Mesothelial cell of epicardium (in vitro differentiated cells): ENCODE measurements around the gene LRRC28. TPM values are rescaled to one million over a fixed set of nuclear protein-coding genes. Genes with fewer than 3 reads are reported as not detected.
A peak's percentile ranks its signal among the peaks of the same experiment; 100 is the strongest.

ENCODE experiments used
- DNase-seq, 2 experiments: peaks; one replicate each; pipeline ENCODE4 v3.0.0; 2021; ENCODE audit warnings: low spot score in 2 of 2; ENCODE audit not compliant: unreplicated experiment in 2 of 2
- H3K27ac Mint-ChIP-seq: 2 replicates; pipeline ENCODE4 v1.8.0; 2021; ENCODE audit warnings: mixed read lengths
- H3K27me3 Mint-ChIP-seq: 2 replicates; pipeline ENCODE4 v1.8.0; 2021; ENCODE audit warnings: low read depth, mixed read lengths
- H3K36me3 Mint-ChIP-seq: 2 replicates; pipeline ENCODE4 v1.8.0; 2021; ENCODE audit warnings: mixed read lengths
- H3K4me1 Mint-ChIP-seq: 2 replicates; pipeline ENCODE4 v1.8.0; 2021; ENCODE audit warnings: mixed read lengths
- H3K4me3 Mint-ChIP-seq: 2 replicates; pipeline ENCODE4 v1.8.0; 2021; ENCODE audit warnings: mild to moderate bottlenecking, moderate library complexity, mixed read lengths
- H3K9me3 Mint-ChIP-seq: 2 replicates; pipeline ENCODE4 v1.8.0; 2021; ENCODE audit warnings: mixed read lengths
- total RNA-seq: library from RNA; stranded (reverse); gene quantifications from 3 replicates; pipeline ENCODE4 v1.2.1, GENCODE V29; 2021
- TF ChIP-seq, protein P1 (sequence below): fragments of 200-600 bp; sonication (generic); IDR thresholded peaks from one replicate; pipeline ENCODE4 v1.5.0; 2021; ENCODE audit warnings: antibody characterized with exemption; ENCODE audit not compliant: unreplicated experiment

The LRRC28 gene
- total RNA-seq, 1 donor from 2014 or later = 29.3 TPM

DNA sequence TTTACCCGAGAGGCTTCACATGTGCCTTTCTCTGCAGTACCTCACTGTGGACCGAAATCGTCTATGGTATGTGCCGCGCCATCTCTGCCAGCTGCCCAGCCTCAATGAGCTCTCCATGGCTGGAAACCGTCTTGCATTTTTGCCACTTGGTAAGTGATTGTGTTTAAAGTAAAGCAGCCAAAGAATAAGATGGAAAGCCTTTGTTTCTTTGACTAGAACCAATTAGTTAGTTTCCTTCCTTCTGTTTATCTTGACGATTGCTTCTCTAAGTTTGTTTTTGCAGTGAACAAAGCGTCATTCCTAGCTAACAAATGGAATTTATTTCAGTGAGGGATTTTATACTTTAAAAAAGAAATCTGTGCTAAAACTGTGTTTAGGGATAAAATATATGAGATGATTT is 82.7 kb downstream of the LRRC28 start:
- no peaks in the 10 kb centered on the region for H3K27me3 Mint-ChIP-seq
- H3K9me3 Mint-ChIP-seq = no peaks in the 10 kb centered on the region
- peaks cover 5% of the 10 kb centered on the region for H3K4me1 Mint-ChIP-seq
- peaks cover 4% of the 10 kb centered on the region for H3K36me3 Mint-ChIP-seq
- no peak for DNase-seq
- no peak overlapping the region for H3K4me3 Mint-ChIP-seq
- TF ChIP-seq, protein P1, sequence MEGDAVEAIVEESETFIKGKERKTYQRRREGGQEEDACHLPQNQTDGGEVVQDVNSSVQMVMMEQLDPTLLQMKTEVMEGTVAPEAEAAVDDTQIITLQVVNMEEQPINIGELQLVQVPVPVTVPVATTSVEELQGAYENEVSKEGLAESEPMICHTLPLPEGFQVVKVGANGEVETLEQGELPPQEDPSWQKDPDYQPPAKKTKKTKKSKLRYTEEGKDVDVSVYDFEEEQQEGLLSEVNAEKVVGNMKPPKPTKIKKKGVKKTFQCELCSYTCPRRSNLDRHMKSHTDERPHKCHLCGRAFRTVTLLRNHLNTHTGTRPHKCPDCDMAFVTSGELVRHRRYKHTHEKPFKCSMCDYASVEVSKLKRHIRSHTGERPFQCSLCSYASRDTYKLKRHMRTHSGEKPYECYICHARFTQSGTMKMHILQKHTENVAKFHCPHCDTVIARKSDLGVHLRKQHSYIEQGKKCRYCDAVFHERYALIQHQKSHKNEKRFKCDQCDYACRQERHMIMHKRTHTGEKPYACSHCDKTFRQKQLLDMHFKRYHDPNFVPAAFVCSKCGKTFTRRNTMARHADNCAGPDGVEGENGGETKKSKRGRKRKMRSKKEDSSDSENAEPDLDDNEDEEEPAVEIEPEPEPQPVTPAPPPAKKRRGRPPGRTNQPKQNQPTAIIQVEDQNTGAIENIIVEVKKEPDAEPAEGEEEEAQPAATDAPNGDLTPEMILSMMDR = no peak
- no peak overlapping the region for H3K27ac Mint-ChIP-seq

DNA sequence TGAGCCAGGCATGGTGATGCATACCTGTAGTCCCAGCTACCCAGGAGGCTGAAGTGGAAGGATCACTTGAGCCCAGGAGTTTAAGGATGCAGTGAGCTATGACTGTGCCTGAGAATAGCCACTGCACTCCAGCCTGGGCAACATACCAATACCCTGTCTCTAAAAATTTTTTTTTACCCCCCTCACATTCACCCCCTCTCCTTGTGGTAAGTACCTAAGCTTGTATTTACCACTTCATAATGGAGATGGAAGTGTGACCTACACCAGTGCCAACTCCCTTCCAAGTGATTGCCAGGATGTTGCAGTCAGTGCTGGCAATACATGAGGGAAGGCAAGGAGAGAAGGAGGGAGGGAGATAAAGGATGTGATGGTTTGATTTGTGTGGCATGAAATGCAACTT is 84.2 kb downstream of the LRRC28 start:
- DNase-seq = no peak
- TF ChIP-seq, protein P1 = no peak
- no peaks in the 10 kb centered on the region for H3K27me3 Mint-ChIP-seq
- H3K4me3 Mint-ChIP-seq = no peak overlapping the region
- no peak overlapping the region for H3K27ac Mint-ChIP-seq
- peaks cover 4% of the 10 kb centered on the region for H3K36me3 Mint-ChIP-seq
- peaks cover 7% of the 10 kb centered on the region for H3K4me1 Mint-ChIP-seq
- H3K9me3 Mint-ChIP-seq = no peaks in the 10 kb centered on the region

DNA sequence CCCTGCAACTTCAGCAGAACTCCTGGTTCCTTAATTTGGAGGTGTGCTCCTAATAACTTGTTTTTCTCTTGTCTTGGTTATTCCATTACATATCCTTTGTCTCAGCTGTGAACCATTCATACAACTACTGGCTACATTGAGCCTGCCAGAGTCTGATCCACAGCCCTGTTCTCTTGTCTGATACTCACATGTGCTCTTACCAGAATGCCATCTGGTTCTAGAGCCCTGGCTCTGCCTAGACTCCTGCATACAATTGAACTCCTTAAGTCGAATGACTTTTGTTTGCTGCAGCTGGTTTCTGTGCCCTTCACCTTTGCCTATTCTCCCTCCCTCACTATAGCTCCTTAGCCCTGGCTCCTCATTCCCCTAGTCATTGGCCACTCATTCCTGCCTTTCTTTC is 85.5 kb downstream of the LRRC28 start:
- no peak overlapping the region for H3K27ac Mint-ChIP-seq
- TF ChIP-seq, protein P1 = no peak

DNA sequence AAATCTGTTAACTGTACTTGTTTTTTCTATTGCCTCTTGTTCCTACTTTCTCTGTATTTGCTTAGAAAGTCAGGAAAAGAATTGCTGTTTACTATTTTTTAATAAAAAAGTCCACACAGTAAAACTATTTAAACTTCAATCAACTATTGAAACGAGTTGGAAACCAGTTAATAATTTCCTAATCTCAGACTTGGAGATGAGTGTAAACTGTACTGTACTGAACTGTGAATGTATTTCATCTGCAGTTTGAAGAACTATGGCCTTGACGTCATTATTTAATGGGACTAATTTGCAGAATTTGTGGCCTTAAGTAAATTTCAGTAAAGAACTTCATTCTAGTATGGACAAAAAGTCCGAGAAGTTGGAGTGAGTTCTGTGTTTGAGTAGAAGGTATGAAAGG is 89.1 kb downstream of the LRRC28 start:
- H3K4me3 Mint-ChIP-seq = no peak overlapping the region
- TF ChIP-seq, protein P1 = no peak
- H3K9me3 Mint-ChIP-seq = no peaks in the 10 kb centered on the region
- no peak for DNase-seq
- H3K4me1 Mint-ChIP-seq = peaks cover 33% of the 10 kb centered on the region
- H3K27ac Mint-ChIP-seq = peak overlapping the region; percentile 70
- no peaks in the 10 kb centered on the region for H3K27me3 Mint-ChIP-seq
- H3K36me3 Mint-ChIP-seq = peaks cover 4% of the 10 kb centered on the region

More for the DNA sequence above, 85.5 kb downstream of the LRRC28 start:
- H3K36me3 Mint-ChIP-seq = peaks cover 4% of the 10 kb centered on the region
- H3K4me1 Mint-ChIP-seq = peaks cover 16% of the 10 kb centered on the region
- DNase-seq = no peak
- H3K9me3 Mint-ChIP-seq = no peaks in the 10 kb centered on the region
- H3K4me3 Mint-ChIP-seq = no peak overlapping the region
- H3K27me3 Mint-ChIP-seq = no peaks in the 10 kb centered on the region

DNA sequence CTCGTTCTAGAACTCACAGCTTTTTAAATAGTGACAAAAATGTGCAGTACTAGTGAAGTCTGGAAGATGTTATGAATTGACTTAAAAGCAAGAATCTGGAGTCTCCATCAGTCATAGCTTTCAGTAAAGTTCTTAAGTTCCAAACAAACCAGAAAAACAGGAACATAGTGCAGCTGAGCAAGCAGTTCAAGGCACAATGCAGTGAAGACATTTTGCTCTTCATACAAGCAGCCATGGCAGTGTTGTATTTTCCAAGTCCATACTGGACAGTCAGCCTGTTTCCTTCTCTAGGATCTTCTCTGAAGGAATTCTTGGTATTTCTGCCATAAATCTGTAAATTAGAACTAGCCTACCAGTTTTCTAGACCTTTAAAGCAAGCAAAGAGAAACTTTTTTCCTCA is 90.5 kb downstream of the LRRC28 start:
- no peaks in the 10 kb centered on the region for H3K27me3 Mint-ChIP-seq
- peaks cover 33% of the 10 kb centered on the region for H3K4me1 Mint-ChIP-seq
- TF ChIP-seq, protein P1 = no peak
- H3K4me3 Mint-ChIP-seq = no peak overlapping the region
- H3K9me3 Mint-ChIP-seq = no peaks in the 10 kb centered on the region
- peaks cover 2% of the 10 kb centered on the region for H3K36me3 Mint-ChIP-seq
- DNase-seq = no peak
- peak overlapping the region; percentile 74 for H3K27ac Mint-ChIP-seq

DNA sequence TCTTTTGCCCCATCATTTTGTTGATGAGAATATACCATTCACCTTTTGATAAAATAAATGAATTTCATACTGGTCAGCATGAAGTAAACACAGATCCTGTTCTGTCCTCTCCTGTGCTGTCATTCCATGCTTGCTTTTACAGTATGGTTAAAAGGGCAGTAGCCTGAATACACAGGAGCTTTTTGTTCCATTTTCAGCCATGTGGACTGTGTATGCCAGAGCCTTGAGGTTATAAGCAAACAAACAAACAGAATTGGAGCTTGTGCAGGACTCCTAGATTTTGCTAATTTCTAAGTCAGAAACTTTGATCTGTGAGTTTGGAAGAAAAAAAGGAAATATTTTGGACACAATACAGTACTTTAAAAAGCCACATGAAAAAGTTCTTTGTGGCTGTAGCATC is 91.9 kb downstream of the LRRC28 start:
- TF ChIP-seq, protein P1 = no peak
- peaks cover 6% of the 10 kb centered on the region for H3K9me3 Mint-ChIP-seq
- H3K4me1 Mint-ChIP-seq = peaks cover 33% of the 10 kb centered on the region
- no peaks in the 10 kb centered on the region for H3K27me3 Mint-ChIP-seq
- no peak for DNase-seq
- H3K36me3 Mint-ChIP-seq = peaks cover 6% of the 10 kb centered on the region
- H3K27ac Mint-ChIP-seq = peak overlapping the region; percentile 66
- no peak overlapping the region for H3K4me3 Mint-ChIP-seq
